Skeletal muscle tissue (tissue), 4 donors: ENCODE measurements around the gene FAM131C. TPM values are rescaled to one million over a fixed set of nuclear protein-coding genes. Genes with fewer than 3 reads are reported as not detected.
"Not testable (repeated sequence)": the region's sequence is repeated elsewhere in the genome, so short reads cannot be mapped to it uniquely, and the experiment has no call there.

Experiments
- H3K27ac ChIP-seq: one replicate; pipeline ENCODE4 v1.7.0; 2013; ENCODE audit warnings: mild to moderate bottlenecking, low read depth, low read length, inconsistent platforms
- H3K27me3 ChIP-seq, 3 donors: one replicate each; pipeline ENCODE4 v1.7.0; 2013; ENCODE audit warnings: low read length in 3 of 3; ENCODE audit not compliant: control insufficient read depth in 3 of 3, insufficient read depth in 3 of 3
- H3K36me3 ChIP-seq, 3 donors: one replicate each; pipeline ENCODE4 v1.7.0; 2013; ENCODE audit warnings: low read length in 3 of 3; ENCODE audit not compliant: control insufficient read depth in 3 of 3, insufficient read depth in 3 of 3
- H3K4me1 ChIP-seq, 3 donors: one replicate each; pipeline ENCODE4 v1.7.0; 2013; ENCODE audit warnings: low read length in 3 of 3, mild to moderate bottlenecking in 3 of 3; ENCODE audit not compliant: control insufficient read depth in 3 of 3, insufficient read depth in 3 of 3
- H3K4me3 ChIP-seq, 3 donors: one replicate each; pipeline ENCODE4 v1.7.0; 2013; ENCODE audit warnings: low read length in 3 of 3
- H3K9ac ChIP-seq, 3 donors: one replicate each; pipeline ENCODE4 v1.7.0; 2013; ENCODE audit warnings: low read length in 3 of 3, mild to moderate bottlenecking in 3 of 3, moderate library complexity in 2 of 3, low read depth in 1 of 3
- H3K9me3 ChIP-seq, 3 donors: one replicate each; pipeline ENCODE4 v1.7.0; 2013; ENCODE audit warnings: low read length in 3 of 3; ENCODE audit not compliant: control insufficient read depth in 3 of 3
- total RNA-seq: library from RNA; depleted of rRNA; stranded (reverse); fragments of >200 nt; gene quantifications from one replicate; pipeline ENCODE4 v1.2.3, GENCODE V29; 2014
- donor health status: Osteomylitis.

Gene FAM131C
- total RNA-seq, 1 donor from 2014 or later, result not detected

DNA sequence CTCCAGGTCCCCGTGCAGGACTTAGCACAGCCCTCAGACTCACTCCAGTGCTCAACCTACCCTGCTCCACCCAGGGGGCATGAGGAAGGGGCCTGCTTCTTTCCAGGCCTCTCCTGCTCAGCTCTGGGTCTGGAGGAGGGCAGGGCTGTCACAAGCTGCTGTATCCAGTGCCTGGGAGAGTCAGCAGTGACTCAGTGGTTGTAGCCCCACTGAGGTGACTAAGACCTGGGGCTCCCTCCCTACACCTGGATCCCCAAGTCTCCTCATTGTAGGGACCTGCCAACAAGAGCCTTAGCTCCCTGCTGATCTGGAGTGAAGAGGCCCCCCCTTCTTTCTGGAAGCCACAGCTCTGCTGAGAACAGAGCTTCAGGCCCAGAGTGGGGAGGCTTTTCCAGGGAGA lies 36.1 kb upstream of the FAM131C start:
- peaks cover 0 to 5% (median 3%) of the 10 kb centered on the region in 3 donors for H3K27me3 ChIP-seq
- no peak overlapping the region for H3K27ac ChIP-seq
- no peaks in the 10 kb centered on the region for H3K36me3 ChIP-seq
- H3K9ac ChIP-seq, result no peak overlapping the region
- no peak overlapping the region for H3K4me3 ChIP-seq
- peaks cover 4 to 8% (median 7%) of the 10 kb centered on the region in 3 donors for H3K4me1 ChIP-seq
- H3K9me3 ChIP-seq, result peaks cover 0 to 3% (median 0%) of the 10 kb centered on the region in 3 donors

DNA sequence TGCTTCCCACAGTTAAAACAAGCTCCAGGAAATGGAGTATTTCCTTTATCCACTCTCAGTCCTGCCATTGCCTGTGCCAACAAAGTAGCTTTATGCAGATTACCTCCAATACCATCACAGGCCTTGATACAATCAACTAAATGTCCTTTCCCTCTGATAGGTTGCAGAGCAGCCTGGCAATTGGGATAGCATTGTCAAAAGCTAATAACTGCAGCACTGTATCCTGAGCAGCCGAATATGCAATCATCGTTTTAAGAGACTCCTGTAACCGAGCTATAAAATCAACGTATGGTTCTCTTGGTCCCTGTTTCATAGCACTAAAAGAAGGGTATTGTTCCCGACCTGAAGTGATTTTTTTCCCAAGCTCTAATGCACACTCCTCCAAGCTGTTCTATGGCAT lies 33.6 kb upstream of the FAM131C start:
- H3K9ac ChIP-seq, H3K4me1 ChIP-seq, H3K27ac ChIP-seq, H3K36me3 ChIP-seq, H3K27me3 ChIP-seq, H3K9me3 ChIP-seq, H3K4me3 ChIP-seq: not testable (repeated sequence)

GRCh38 chr1:16101623-16102022 lies 28.2 kb upstream of the FAM131C start:
- Histone ChIP-seq H3K9ac (no peak overlapping the region), H3K4me1 (no peaks in the 10 kb centered on the region), H3K36me3 (no peaks in the 10 kb centered on the region), H3K9me3 (no peaks in the 10 kb centered on the region), H3K4me3 (no peak overlapping the region), H3K27me3 (peaks cover 0 to 4% (median 1%) of the 10 kb centered on the region in 3 donors), H3K27ac (no peak overlapping the region)

DNA sequence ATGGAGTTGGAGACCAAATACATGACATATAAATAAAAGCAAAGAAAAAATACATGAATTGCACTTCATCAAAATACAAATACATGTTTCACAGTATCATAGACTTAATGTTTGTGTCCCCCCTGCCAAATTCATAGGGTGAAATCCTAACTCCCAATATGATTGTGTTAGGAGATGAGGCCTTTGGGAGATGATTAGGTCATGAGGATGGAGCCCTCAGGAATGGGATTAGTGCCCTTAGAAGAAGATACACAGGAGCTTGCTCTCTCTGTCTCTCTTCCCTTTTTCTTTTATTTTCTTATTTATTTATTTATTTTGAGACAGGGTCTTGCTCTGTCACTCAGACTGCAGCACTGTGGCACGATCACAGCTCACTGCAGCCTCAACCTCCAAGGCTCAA lies 26.0 kb upstream of the FAM131C start:
- no peaks in the 10 kb centered on the region for H3K4me1 ChIP-seq
- no peak overlapping the region for H3K27ac ChIP-seq
- H3K4me3 ChIP-seq, result no peak overlapping the region
- peaks cover 5 to 12% (median 10%) of the 10 kb centered on the region in 3 donors for H3K27me3 ChIP-seq
- no peaks in the 10 kb centered on the region for H3K36me3 ChIP-seq
- no peak overlapping the region for H3K9ac ChIP-seq
- no peaks in the 10 kb centered on the region for H3K9me3 ChIP-seq

- no peaks in the 10 kb centered on the region for H3K9me3 ChIP-seq
- no peak overlapping the region for H3K4me3 ChIP-seq
- H3K27me3 ChIP-seq, result peaks cover 5 to 12% (median 10%) of the 10 kb centered on the region in 3 donors
- H3K36me3 ChIP-seq, result no peaks in the 10 kb centered on the region
- no peaks in the 10 kb centered on the region for H3K4me1 ChIP-seq
- no peak overlapping the region for H3K9ac ChIP-seq
- no peak overlapping the region for H3K27ac ChIP-seq
These were observed 22.0 kb upstream of the FAM131C start for GRCh38 chr1:16095447-16095846.

DNA sequence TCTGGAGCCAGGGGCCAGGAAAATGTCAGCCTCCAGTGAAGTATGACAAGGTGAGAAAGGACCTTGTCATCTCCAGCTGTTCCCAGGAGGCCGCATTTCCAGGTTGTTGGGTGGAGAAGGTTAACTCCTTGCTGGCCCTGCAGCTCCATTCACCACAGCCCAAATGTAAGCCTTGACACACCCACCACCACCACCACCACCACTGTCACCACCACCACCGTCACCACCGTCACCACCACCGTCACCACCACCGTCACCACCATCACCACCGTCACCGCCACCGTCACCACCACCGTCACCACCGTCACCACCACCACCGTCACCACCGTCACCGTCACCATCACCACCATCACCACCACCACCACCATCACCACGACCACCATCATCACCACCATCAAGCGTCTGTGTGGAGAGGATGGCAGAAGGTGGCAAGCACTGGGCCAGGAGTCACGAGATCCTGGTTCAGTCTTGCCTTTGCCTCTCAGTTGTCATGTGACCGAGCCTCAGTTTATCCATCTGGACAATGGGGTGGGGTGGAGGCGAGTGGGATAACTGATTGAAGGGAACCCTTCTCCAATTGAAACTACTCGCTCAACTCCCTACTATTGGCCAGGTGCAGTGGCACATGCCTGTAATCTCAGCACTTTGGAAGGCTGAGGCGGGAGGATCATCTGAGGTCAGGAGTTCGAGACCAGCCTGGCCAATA lies 21.2 kb upstream of the FAM131C start:
- Histone ChIP-seq H3K36me3 (no peaks in the 10 kb centered on the region), H3K4me1 (no peaks in the 10 kb centered on the region), H3K9me3 (no peaks in the 10 kb centered on the region), H3K27ac (no peak overlapping the region), H3K9ac (no peak overlapping the region), H3K27me3 (peaks cover 5 to 12% (median 10%) of the 10 kb centered on the region in 3 donors), H3K4me3 (no peak overlapping the region)

GRCh38 chr1:16093611-16094010 lies 20.2 kb upstream of the FAM131C start:
- no peak overlapping the region for H3K4me3 ChIP-seq
- H3K4me1 ChIP-seq, result no peaks in the 10 kb centered on the region
- H3K9ac ChIP-seq, result no peak overlapping the region
- no peaks in the 10 kb centered on the region for H3K36me3 ChIP-seq
- peaks cover 5 to 12% (median 10%) of the 10 kb centered on the region in 3 donors for H3K27me3 ChIP-seq
- no peaks in the 10 kb centered on the region for H3K9me3 ChIP-seq
- H3K27ac ChIP-seq, result no peak overlapping the region

- Histone ChIP-seq H3K27me3 (peaks cover 5 to 12% (median 10%) of the 10 kb centered on the region in 3 donors), H3K4me3 (no peak overlapping the region), H3K27ac (no peak overlapping the region), H3K4me1 (peaks cover 0 to under 1% (median 0%) of the 10 kb centered on the region in 3 donors), H3K9ac (no peak overlapping the region), H3K36me3 (no peaks in the 10 kb centered on the region), H3K9me3 (no peaks in the 10 kb centered on the region)
These were observed 19.6 kb upstream of the FAM131C start for GRCh38 chr1:16092923-16093511.

GRCh38 chr1:16092097-16092922 lies 18.9 kb upstream of the FAM131C start:
- no peak overlapping the region for H3K4me3 ChIP-seq
- H3K36me3 ChIP-seq, result no peaks in the 10 kb centered on the region
- H3K9me3 ChIP-seq, result no peaks in the 10 kb centered on the region
- H3K9ac ChIP-seq, result no peak overlapping the region
- H3K27me3 ChIP-seq, result peaks cover 5 to 12% (median 10%) of the 10 kb centered on the region in 3 donors
- no peak overlapping the region for H3K27ac ChIP-seq
- peaks cover 0 to 2% (median 0%) of the 10 kb centered on the region in 3 donors for H3K4me1 ChIP-seq

DNA sequence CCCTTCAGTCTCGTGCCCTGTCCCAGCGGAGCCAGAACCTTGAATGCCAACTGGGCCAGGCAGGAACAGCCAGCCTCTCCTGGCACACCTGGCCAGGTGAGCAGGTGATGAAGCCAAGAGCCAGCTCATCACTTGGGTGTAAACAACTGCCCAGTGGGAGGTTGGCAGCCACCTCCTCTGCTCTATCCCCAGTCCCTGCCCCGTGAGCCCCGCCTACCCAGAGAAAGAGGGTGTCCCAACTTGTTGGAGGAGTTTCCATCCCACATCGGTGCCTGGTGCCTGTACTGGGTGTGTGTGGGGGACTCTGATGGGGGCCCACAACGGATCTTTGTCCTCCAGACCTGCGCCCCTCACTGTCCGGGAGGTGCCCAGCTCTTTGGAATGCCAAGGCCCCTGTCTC lies 17.8 kb upstream of the FAM131C start:
- Histone ChIP-seq H3K9me3 (no peaks in the 10 kb centered on the region), H3K9ac (no peak overlapping the region), H3K27ac (no peak overlapping the region), H3K27me3 (peaks cover 5 to 12% (median 5%) of the 10 kb centered on the region in 3 donors), H3K36me3 (no peaks in the 10 kb centered on the region), H3K4me1 (peaks cover 0 to 2% (median 0%) of the 10 kb centered on the region in 3 donors), H3K4me3 (no peak overlapping the region)
